ENCODE data around the gene PYGM.
A peak's percentile ranks its signal among the peaks of the same experiment; 100 is the strongest.

Gene PYGM

GRCh38 chr11:64726211-64726641 is 33.5 kb downstream of the PYGM start:
- H3K9me3 Mint-ChIP-seq = no peaks in the 10 kb centered on the region
- H3K27me3 Mint-ChIP-seq = peaks cover 16% of the 10 kb centered on the region
- peaks cover 37% of the 10 kb centered on the region for H3K36me3 Mint-ChIP-seq (ENCODE audit: insufficient read depth)
- DNase-seq (ENCODE audit: low spot score in 2 of 2) = no peak
- no peak overlapping the region for H3K4me3 Mint-ChIP-seq
- peaks cover 10% of the 10 kb centered on the region for H3K4me1 Mint-ChIP-seq
- H3K27ac Mint-ChIP-seq (ENCODE audit: low read depth) = no peak overlapping the region
- ATAC-seq (replicated peaks; ENCODE audit: extremely low read depth, poor library complexity, severe bottlenecking) = no peak

- peaks cover 28% of the 10 kb centered on the region for H3K27me3 Mint-ChIP-seq
- H3K9me3 Mint-ChIP-seq = no peaks in the 10 kb centered on the region
- DNase-seq (ENCODE audit: low spot score in 2 of 2) = no peak
- peak overlapping the region; percentile 22 for H3K27ac Mint-ChIP-seq (ENCODE audit: low read depth)
- no peak for ATAC-seq (replicated peaks; ENCODE audit: extremely low read depth, poor library complexity, severe bottlenecking)
- peaks cover 28% of the 10 kb centered on the region for H3K36me3 Mint-ChIP-seq (ENCODE audit: insufficient read depth)
- peaks cover 10% of the 10 kb centered on the region for H3K4me1 Mint-ChIP-seq
- no peak overlapping the region for H3K4me3 Mint-ChIP-seq
Observed at GRCh38 chr11:64724863-64725532, 34.8 kb downstream of the PYGM start.

GRCh38 chr11:64723907-64724862 is 35.6 kb downstream of the PYGM start:
- H3K4me3 Mint-ChIP-seq = peak overlapping the region; percentile 58
- DNase-seq (ENCODE audit: low spot score in 2 of 2) (no peak), ATAC-seq (replicated peaks; ENCODE audit: extremely low read depth, poor library complexity, severe bottlenecking) (no peak)
- H3K36me3 Mint-ChIP-seq (ENCODE audit: insufficient read depth) = peaks cover 23% of the 10 kb centered on the region
- peaks cover 35% of the 10 kb centered on the region for H3K27me3 Mint-ChIP-seq
- H3K9me3 Mint-ChIP-seq = no peaks in the 10 kb centered on the region
- peak overlapping the region; percentile 22 for H3K27ac Mint-ChIP-seq (ENCODE audit: low read depth)
- H3K4me1 Mint-ChIP-seq = peaks cover 10% of the 10 kb centered on the region

- Mint-ChIP-seq H3K27me3 (peaks cover 44% of the 10 kb centered on the region), H3K4me1 (peaks cover 10% of the 10 kb centered on the region), H3K27ac (ENCODE audit: low read depth) (peak within 1 kb of the TSS; percentile 78), H3K9me3 (no peaks in the 10 kb centered on the region), H3K4me3 (peak within 1 kb of the TSS; percentile 58), H3K36me3 (ENCODE audit: insufficient read depth) (peaks cover 15% of the 10 kb centered on the region)
- DNase-seq (ENCODE audit: low spot score in 2 of 2) = peak; percentile 70 to 82
- peak; percentile 92 for ATAC-seq (replicated peaks; ENCODE audit: extremely low read depth, poor library complexity, severe bottlenecking)
Observed at GRCh38 chr11:64723117-64723906, 36.5 kb downstream of the PYGM start, which contains the start of gene NRXN2. Gene NRXN2 (minus strand): TSS chr11:64723197. CDS start chr11:64713699, 9,498 bp downstream.

- Mint-ChIP-seq H3K36me3 (ENCODE audit: insufficient read depth) (peaks cover 7% of the 10 kb centered on the region), H3K27ac (ENCODE audit: low read depth) (peak overlapping the region; percentile 78), H3K9me3 (no peaks in the 10 kb centered on the region), H3K4me3 (peak overlapping the region; percentile 58), H3K4me1 (peaks cover 10% of the 10 kb centered on the region), H3K27me3 (peaks cover 53% of the 10 kb centered on the region)
- no peak for ATAC-seq (replicated peaks; ENCODE audit: extremely low read depth, poor library complexity, severe bottlenecking)
- no peak for DNase-seq (ENCODE audit: low spot score in 2 of 2)
Observed at GRCh38 chr11:64722141-64723065, 37.4 kb downstream of the PYGM start.

- peaks cover 10% of the 10 kb centered on the region for H3K4me1 Mint-ChIP-seq
- no peak overlapping the region for H3K4me3 Mint-ChIP-seq
- H3K27ac Mint-ChIP-seq (ENCODE audit: low read depth) = no peak overlapping the region
- DNase-seq (ENCODE audit: low spot score in 2 of 2) (no peak), ATAC-seq (replicated peaks; ENCODE audit: extremely low read depth, poor library complexity, severe bottlenecking) (no peak)
- H3K9me3 Mint-ChIP-seq = no peaks in the 10 kb centered on the region
- H3K27me3 Mint-ChIP-seq = peaks cover 63% of the 10 kb centered on the region
- peaks cover 3% of the 10 kb centered on the region for H3K36me3 Mint-ChIP-seq (ENCODE audit: insufficient read depth)
Observed at GRCh38 chr11:64721359-64721699, 38.4 kb downstream of the PYGM start.

- H3K27me3 Mint-ChIP-seq = peaks cover 69% of the 10 kb centered on the region
- no peaks in the 10 kb centered on the region for H3K9me3 Mint-ChIP-seq
- no peak overlapping the region for H3K27ac Mint-ChIP-seq (ENCODE audit: low read depth)
- H3K36me3 Mint-ChIP-seq (ENCODE audit: insufficient read depth) = peaks cover 3% of the 10 kb centered on the region
- H3K4me1 Mint-ChIP-seq = peaks cover 10% of the 10 kb centered on the region
- no peak for DNase-seq (ENCODE audit: low spot score in 2 of 2)
- H3K4me3 Mint-ChIP-seq = no peak overlapping the region
- no peak for ATAC-seq (replicated peaks; ENCODE audit: extremely low read depth, poor library complexity, severe bottlenecking)
Observed at GRCh38 chr11:64720640-64721358, 39.0 kb downstream of the PYGM start.

GRCh38 chr11:64720167-64720566 is 39.6 kb downstream of the PYGM start:
- Mint-ChIP-seq H3K27me3 (peaks cover 75% of the 10 kb centered on the region), H3K4me1 (peaks cover 4% of the 10 kb centered on the region), H3K27ac (ENCODE audit: low read depth) (no peak overlapping the region), H3K4me3 (no peak overlapping the region), H3K36me3 (ENCODE audit: insufficient read depth) (peaks cover 1% of the 10 kb centered on the region), H3K9me3 (no peaks in the 10 kb centered on the region)
- DNase-seq (ENCODE audit: low spot score in 2 of 2) (no peak), ATAC-seq (replicated peaks; ENCODE audit: extremely low read depth, poor library complexity, severe bottlenecking) (no peak)

GRCh38 chr11:64719406-64719805 is 40.4 kb downstream of the PYGM start:
- Mint-ChIP-seq H3K27ac (ENCODE audit: low read depth) (no peak overlapping the region), H3K4me3 (no peak overlapping the region), H3K9me3 (no peaks in the 10 kb centered on the region), H3K36me3 (ENCODE audit: insufficient read depth) (peaks cover 3% of the 10 kb centered on the region), H3K4me1 (no peaks in the 10 kb centered on the region), H3K27me3 (peaks cover 83% of the 10 kb centered on the region)
- no peak for ATAC-seq (replicated peaks; ENCODE audit: extremely low read depth, poor library complexity, severe bottlenecking)
- no peak for DNase-seq (ENCODE audit: low spot score in 2 of 2)

- H3K27me3 Mint-ChIP-seq = peaks cover 89% of the 10 kb centered on the region
- ATAC-seq (replicated peaks; ENCODE audit: extremely low read depth, poor library complexity, severe bottlenecking) = no peak
Observed at GRCh38 chr11:64718780-64719124, 41.0 kb downstream of the PYGM start.

GRCh38 chr11:64718084-64718779 is 41.5 kb downstream of the PYGM start:
- Mint-ChIP-seq H3K36me3 (ENCODE audit: insufficient read depth) (peaks cover 3% of the 10 kb centered on the region), H3K9me3 (no peaks in the 10 kb centered on the region), H3K27ac (ENCODE audit: low read depth) (peak overlapping the region; percentile 22), H3K4me3 (no peak overlapping the region), H3K4me1 (no peaks in the 10 kb centered on the region), H3K27me3 (peaks cover 90% of the 10 kb centered on the region)
- no peak for ATAC-seq (replicated peaks; ENCODE audit: extremely low read depth, poor library complexity, severe bottlenecking)
- no peak for DNase-seq (ENCODE audit: low spot score in 2 of 2)

More at GRCh38 chr11:64718780-64719124, 41.0 kb downstream of the PYGM start:
- Mint-ChIP-seq H3K36me3 (ENCODE audit: insufficient read depth) (peaks cover 3% of the 10 kb centered on the region), H3K4me1 (no peaks in the 10 kb centered on the region), H3K4me3 (no peak overlapping the region), H3K9me3 (no peaks in the 10 kb centered on the region), H3K27ac (ENCODE audit: low read depth) (no peak overlapping the region)
- DNase-seq (ENCODE audit: low spot score in 2 of 2) = no peak

Data from central memory CD8-positive, alpha-beta T cell (primary cell).